Measurements from ENCODE around the gene NLGN2.

Gene NLGN2

GRCh38 chr17:7391307-7391706 is 16.3 kb upstream of the NLGN2 start:
- DNase-seq (ENCODE audit: extremely low read depth, low read depth) = no peak
- no peak overlapping the region for H3K4me3 ChIP-seq (replicated peaks; ENCODE audit: low read depth, low read length)
- TF ChIP-seq, protein P1, sequence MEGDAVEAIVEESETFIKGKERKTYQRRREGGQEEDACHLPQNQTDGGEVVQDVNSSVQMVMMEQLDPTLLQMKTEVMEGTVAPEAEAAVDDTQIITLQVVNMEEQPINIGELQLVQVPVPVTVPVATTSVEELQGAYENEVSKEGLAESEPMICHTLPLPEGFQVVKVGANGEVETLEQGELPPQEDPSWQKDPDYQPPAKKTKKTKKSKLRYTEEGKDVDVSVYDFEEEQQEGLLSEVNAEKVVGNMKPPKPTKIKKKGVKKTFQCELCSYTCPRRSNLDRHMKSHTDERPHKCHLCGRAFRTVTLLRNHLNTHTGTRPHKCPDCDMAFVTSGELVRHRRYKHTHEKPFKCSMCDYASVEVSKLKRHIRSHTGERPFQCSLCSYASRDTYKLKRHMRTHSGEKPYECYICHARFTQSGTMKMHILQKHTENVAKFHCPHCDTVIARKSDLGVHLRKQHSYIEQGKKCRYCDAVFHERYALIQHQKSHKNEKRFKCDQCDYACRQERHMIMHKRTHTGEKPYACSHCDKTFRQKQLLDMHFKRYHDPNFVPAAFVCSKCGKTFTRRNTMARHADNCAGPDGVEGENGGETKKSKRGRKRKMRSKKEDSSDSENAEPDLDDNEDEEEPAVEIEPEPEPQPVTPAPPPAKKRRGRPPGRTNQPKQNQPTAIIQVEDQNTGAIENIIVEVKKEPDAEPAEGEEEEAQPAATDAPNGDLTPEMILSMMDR (IDR thresholded peaks at IDR 0.05; ENCODE audit: low read depth, low read length, missing control alignments) = no peak

DNA sequence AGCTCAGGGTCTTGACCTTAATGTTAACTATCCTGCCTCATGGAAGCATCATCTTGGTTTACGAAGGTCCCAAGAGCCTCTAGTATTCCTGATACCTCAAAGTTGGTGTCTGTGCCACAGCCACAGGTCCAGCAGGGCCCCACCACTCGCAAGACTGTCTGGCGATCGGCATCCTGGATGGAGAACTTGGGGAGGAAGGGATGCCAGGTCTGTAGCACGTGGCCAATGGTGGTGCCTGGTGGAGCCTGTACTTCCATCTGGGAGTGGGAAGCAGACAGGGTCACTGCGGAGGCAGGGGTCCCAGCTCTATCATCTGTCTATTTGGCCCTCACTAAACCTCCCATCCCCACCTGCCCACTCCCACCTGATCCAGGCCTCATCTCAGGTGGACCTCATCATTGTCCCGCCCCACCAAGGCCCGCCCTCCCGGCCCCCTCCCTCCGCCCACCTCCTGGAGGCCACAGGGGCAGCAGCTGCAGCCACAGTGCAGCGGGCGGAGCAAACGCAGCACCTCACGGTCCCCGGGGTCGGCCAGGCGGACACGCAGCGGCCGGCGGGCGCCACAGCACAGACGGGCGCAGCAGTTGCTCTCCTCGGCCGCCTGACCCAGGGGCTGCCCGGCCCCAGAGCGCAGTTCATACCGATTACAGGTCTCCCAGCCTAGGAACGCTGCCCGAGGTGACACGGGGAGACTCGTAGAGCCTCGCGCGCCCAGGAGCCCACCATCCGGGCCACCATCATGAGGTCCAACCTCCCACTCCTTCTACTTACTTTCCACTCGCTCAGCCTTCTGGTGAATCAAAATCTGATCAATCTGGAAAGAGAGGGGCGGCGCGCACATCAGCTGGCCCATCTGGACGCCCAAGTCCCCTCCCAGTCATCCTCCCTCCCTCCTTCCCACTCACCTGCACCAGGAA is 14.7 kb upstream of the NLGN2 start:
- no peak for DNase-seq (ENCODE audit: extremely low read depth, low read depth)
- TF ChIP-seq, protein P1 (IDR thresholded peaks at IDR 0.05; ENCODE audit: low read depth, low read length, missing control alignments) = no peak
- H3K4me3 ChIP-seq (replicated peaks; ENCODE audit: low read depth, low read length) = peak overlapping the region; percentile 81

DNA sequence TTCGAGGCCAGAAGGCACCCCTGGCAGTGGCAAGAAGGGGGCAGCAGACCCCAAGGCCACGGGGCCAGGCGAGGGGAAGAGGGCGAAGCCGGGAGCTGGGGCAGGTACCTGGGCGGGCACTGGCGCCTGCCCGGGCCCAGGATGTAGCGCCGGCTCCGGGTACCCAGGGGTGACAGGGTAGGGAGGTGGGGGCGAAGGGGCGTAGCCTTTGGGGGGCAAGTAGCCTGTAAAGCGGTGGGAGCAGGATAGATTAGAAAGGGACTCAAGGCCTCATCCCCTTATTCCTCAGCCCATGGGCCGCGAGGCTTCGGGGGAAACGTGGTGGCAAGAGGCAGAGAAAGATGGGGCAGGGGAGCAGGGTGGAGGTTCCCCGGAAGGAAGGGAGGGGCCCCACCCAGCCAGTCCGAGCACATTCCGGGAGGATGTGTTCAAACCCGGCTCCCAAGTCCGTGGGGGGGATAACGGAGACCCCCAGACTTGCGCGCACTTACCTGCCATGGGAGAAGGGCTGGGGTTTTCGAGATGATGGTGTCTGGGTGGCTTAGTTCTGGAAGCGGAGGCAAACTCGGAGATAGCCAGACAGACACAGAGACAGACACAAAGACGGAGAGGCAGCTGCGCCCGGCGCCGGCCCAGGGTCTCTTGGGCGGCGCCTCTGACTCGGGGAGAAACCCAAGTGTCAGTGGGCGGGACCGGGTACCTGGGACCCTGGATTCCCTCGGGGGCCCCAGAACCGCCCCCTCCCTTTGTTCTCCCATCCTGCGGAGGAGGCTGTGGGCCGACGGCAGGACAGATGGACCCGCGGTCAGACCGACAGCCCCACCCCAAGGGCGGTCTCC is 13.8 kb upstream of the NLGN2 start:
- DNase-seq (ENCODE audit: extremely low read depth, low read depth) = no peak
- H3K4me3 ChIP-seq (replicated peaks; ENCODE audit: low read depth, low read length) = peak overlapping the region; percentile 81
- TF ChIP-seq, protein P1 (IDR thresholded peaks at IDR 0.05; ENCODE audit: low read depth, low read length, missing control alignments) = peak; percentile 8

- peak within 1 kb of the TSS; percentile 81 for H3K4me3 ChIP-seq (replicated peaks; ENCODE audit: low read depth, low read length)
- peak; percentile 27 for DNase-seq (ENCODE audit: extremely low read depth, low read depth)
- TF ChIP-seq, protein P1 (IDR thresholded peaks at IDR 0.05; ENCODE audit: low read depth, low read length, missing control alignments) = no peak
Measured at GRCh38 chr17:7394452-7395191, 13.0 kb upstream of the NLGN2 start, which contains the start of gene PLSCR3. TSS of gene PLSCR3 (minus strand) at chr17:7394525. CDS start at chr17:7394110, 415 bp downstream.

GRCh38 chr17:7396147-7396546 is 11.5 kb upstream of the NLGN2 start:
- TF ChIP-seq, protein P1 (IDR thresholded peaks at IDR 0.05; ENCODE audit: low read depth, low read length, missing control alignments) = no peak
- H3K4me3 ChIP-seq (replicated peaks; ENCODE audit: low read depth, low read length) = no peak overlapping the region
- DNase-seq (ENCODE audit: extremely low read depth, low read depth) = no peak

GRCh38 chr17:7398612-7399011 is 9.0 kb upstream of the NLGN2 start:
- TF ChIP-seq, protein P1 (IDR thresholded peaks at IDR 0.05; ENCODE audit: low read depth, low read length, missing control alignments) = no peak
- DNase-seq (ENCODE audit: extremely low read depth, low read depth) = no peak
- no peak overlapping the region for H3K4me3 ChIP-seq (replicated peaks; ENCODE audit: low read depth, low read length)
